K562 (cell line): ENCODE results near the gene GTF2A2. TPM values are rescaled to one million over a fixed set of nuclear protein-coding genes. Genes with fewer than 3 reads are reported as not detected.

Source experiments
- ARID1B ChIP-seq: fragments of 450-650 bp; IDR thresholded peaks from 2 replicates; pipeline ENCODE4 v1.6.1; 2016; ENCODE audit warnings: antibody characterized with exemption, mild to moderate bottlenecking, inconsistent platforms
- ARID4B ChIP-seq: sonication (generic); formaldehyde crosslinking; IDR thresholded peaks from 2 replicates; pipeline ENCODE4 v1.8.0; 2022; ENCODE audit warnings: mild to moderate bottlenecking, missing genetic modification reagents
- CBX8 ChIP-seq: fragments of 200-600 bp; sonication (generic); IDR thresholded peaks from 2 replicates; pipeline ENCODE4 v1.6.1; 2012; ENCODE audit warnings: borderline replicate concordance, mixed run types, low read depth, mild to moderate bottlenecking, moderate library complexity, mixed read lengths, low read length, control low read depth, inconsistent platforms; ENCODE audit not compliant: poor library complexity, severe bottlenecking; ENCODE audit errors: extremely low read depth
- E2F4 ChIP-seq: sonication (generic); formaldehyde crosslinking; IDR thresholded peaks from 2 replicates; pipeline ENCODE4 v1.8.0; 2022; ENCODE audit warnings: mild to moderate bottlenecking, low read depth, missing genetic modification reagents
- EZH2 ChIP-seq: IDR thresholded peaks from 2 replicates; pipeline ENCODE4 v1.6.1; 2012; ENCODE audit warnings: low read depth, mild to moderate bottlenecking, inconsistent platforms, low read length, borderline replicate concordance
- HNRNPLL ChIP-seq: fragments of 200-400 bp; formaldehyde crosslinking; IDR thresholded peaks from 2 replicates; pipeline ENCODE4 v1.6.1; 2017; ENCODE audit warnings: low read length, low read depth, mild to moderate bottlenecking; ENCODE audit not compliant: poor library complexity, severe bottlenecking
- HOMEZ ChIP-seq: fragments of 250-450 bp; sonication (Bioruptor Pico); IDR thresholded peaks from 2 replicates; pipeline ENCODE4 v1.4.0; 2020; ENCODE audit warnings: mild to moderate bottlenecking, moderate library complexity
- NRF1 ChIP-seq, 2 experiments: fragments of 450-650 bp; IDR thresholded peaks in 1 of 2; conservative IDR thresholded peaks in 1 of 2; 2 replicates each; pipeline ENCODE4 v1.6.1; 2014; ENCODE audit warnings: mild to moderate bottlenecking in 2 of 2
- POLR2A ChIP-seq: fragments of 450-650 bp; conservative IDR thresholded peaks from 2 replicates; pipeline ENCODE4 v1.6.1; 2016
- SMAD4 ChIP-seq: fragments of 250-450 bp; sonication (Bioruptor Pico); conservative IDR thresholded peaks from 2 replicates; pipeline ENCODE4 v1.8.0; 2021; ENCODE audit warnings: inconsistent platforms, mild to moderate bottlenecking, moderate library complexity
- SMARCA4 ChIP-seq: fragments of 450-650 bp; IDR thresholded peaks from 2 replicates; pipeline ENCODE4 v1.6.1; 2016
- ZNF778 ChIP-seq: fragments of 450-650 bp; formaldehyde crosslinking; IDR thresholded peaks from 2 replicates; pipeline ENCODE4 v1.4.0; 2020; ENCODE audit warnings: mild to moderate bottlenecking, moderate library complexity
- polyA plus RNA-seq, 8 experiments: library from polyadenylated mRNA; depleted of rRNA in 4 of 8; stranded (reverse) in 5 of 8; unstranded in 3 of 8; fragments of >200 nt; fragmentation: Nextera tagmentation in 2 of 8; fragmentation: Illumina TruSeq in 1 of 8; extraction: Ambion mirVana in 2 of 8; extraction: Trizol in 1 of 8; gene quantifications; 2 replicates each; pipeline versions ENCODE4 v1.2.1 to v1.2.3, GENCODE V29; 2011 to 2014; ENCODE audit warnings: inconsistent platforms in 1 of 8, missing spikeins in 1 of 8
- total RNA-seq, 7 experiments: library from RNA; depleted of rRNA in 6 of 7; stranded (reverse); fragments of >200 nt in 6 of 7; fragmentation: Illumina TruSeq in 2 of 7; extraction: Trizol in 2 of 7; gene quantifications; 2 replicates each; pipeline versions ENCODE4 v1.2.1 to v1.2.3, GENCODE V29; 2011 to 2021; ENCODE audit warnings: low replicate concordance in 1 of 7
- TF ChIP-seq, protein P1 (sequence below): IDR thresholded peaks from 2 replicates; pipeline ENCODE4 v1.6.1; 2012; ENCODE audit warnings: low read depth, low read length, improper control_type of control experiment, borderline replicate concordance
- TF ChIP-seq, protein P2 (sequence below): fragments of 450-650 bp; formaldehyde crosslinking; IDR thresholded peaks from 2 replicates; pipeline ENCODE4 v1.4.0; 2020; ENCODE audit warnings: mild to moderate bottlenecking, moderate library complexity
- TF ChIP-seq, protein P3 (sequence below): sonication (generic); formaldehyde crosslinking; IDR thresholded peaks from 2 replicates; pipeline ENCODE4 v1.8.1; 2023; ENCODE audit warnings: mild to moderate bottlenecking, missing genetic modification reagents

Gene GTF2A2
- total and polyA plus RNA-seq, 9 of the 15 experiments (the other 6 are each of a cell fraction or from before 2014, with no cell fraction given), result 128 to 656 (median 172) TPM

- TF ChIP-seq, protein P1, sequence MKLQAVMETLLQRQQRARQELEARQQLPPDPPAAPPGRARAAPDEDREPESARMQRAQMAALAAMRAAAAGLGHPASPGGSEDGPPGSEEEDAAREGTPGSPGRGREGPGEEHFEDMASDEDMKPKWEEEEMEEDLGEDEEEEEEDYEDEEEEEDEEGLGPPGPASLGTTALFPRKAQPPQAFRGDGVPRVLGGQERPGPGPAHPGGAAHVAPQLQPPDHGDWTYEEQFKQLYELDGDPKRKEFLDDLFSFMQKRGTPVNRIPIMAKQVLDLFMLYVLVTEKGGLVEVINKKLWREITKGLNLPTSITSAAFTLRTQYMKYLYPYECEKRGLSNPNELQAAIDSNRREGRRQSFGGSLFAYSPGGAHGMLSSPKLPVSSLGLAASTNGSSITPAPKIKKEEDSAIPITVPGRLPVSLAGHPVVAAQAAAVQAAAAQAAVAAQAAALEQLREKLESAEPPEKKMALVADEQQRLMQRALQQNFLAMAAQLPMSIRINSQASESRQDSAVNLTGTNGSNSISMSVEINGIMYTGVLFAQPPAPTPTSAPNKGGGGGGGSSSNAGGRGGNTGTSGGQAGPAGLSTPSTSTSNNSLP, result no peak
- TF ChIP-seq SMAD4 (CRISPR knock-in tag) (no peak), SMARCA4 (no peak), HNRNPLL (peak; percentile 58), ZNF778 (CRISPR knock-in tag) (no peak), NRF1 (conservative IDR thresholded peaks at IDR 0.05 in 1 of 2, IDR thresholded peaks at IDR 0.05 in 1 of 2) (peak; percentile 51 to 63), ARID4B (CRISPR knock-in tag) (peak; percentile 57; the same call in 1 of the 2 replicates), CBX8 (no peak), POLR2A (peak; percentile 96), E2F4 (CRISPR knock-in tag) (0 out of 2 replicates have a peak, but pooled peaks have one; percentile 55), HOMEZ (CRISPR knock-in tag) (no peak), ARID1B (peak; percentile 15; the same call in 1 of the 2 replicates), EZH2 (no peak)
- TF ChIP-seq, protein P2, sequence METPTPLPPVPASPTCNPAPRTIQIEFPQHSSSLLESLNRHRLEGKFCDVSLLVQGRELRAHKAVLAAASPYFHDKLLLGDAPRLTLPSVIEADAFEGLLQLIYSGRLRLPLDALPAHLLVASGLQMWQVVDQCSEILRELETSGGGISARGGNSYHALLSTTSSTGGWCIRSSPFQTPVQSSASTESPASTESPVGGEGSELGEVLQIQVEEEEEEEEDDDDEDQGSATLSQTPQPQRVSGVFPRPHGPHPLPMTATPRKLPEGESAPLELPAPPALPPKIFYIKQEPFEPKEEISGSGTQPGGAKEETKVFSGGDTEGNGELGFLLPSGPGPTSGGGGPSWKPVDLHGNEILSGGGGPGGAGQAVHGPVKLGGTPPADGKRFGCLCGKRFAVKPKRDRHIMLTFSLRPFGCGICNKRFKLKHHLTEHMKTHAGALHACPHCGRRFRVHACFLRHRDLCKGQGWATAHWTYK (CRISPR knock-in tag), result no peak; the same call in none of the 2 replicates
- TF ChIP-seq, protein P3, sequence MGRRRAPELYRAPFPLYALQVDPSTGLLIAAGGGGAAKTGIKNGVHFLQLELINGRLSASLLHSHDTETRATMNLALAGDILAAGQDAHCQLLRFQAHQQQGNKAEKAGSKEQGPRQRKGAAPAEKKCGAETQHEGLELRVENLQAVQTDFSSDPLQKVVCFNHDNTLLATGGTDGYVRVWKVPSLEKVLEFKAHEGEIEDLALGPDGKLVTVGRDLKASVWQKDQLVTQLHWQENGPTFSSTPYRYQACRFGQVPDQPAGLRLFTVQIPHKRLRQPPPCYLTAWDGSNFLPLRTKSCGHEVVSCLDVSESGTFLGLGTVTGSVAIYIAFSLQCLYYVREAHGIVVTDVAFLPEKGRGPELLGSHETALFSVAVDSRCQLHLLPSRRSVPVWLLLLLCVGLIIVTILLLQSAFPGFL (CRISPR knock-in tag), result no peak
These were observed at the start of gene GTF2A2 (continued) for GRCh38 chr15:59656897-59657634.
